H9 (cell line): ENCODE results near the gene AATK. TPM values are rescaled to one million over a fixed set of nuclear protein-coding genes. Genes with fewer than 3 reads are reported as not detected.

Experiments used
- DNase-seq: peaks from one replicate; pipeline ENCODE4 v3.0.0-alpha.2; 2017
- H2AFZ ChIP-seq: one replicate; pipeline ENCODE4 v1.6.1; 2013; ENCODE audit warnings: mild to moderate bottlenecking, low read length, control low read depth, moderate library complexity
- H2AK5ac ChIP-seq: 2 replicates; pipeline ENCODE4 v1.6.1; 2013; ENCODE audit warnings: low read length, control low read depth, mixed read lengths; ENCODE audit not compliant: insufficient read length
- H2BK120ac ChIP-seq: one replicate; pipeline ENCODE4 v1.6.1; 2013; ENCODE audit warnings: low read depth, mild to moderate bottlenecking, low read length, control low read depth, inconsistent platforms; ENCODE audit not compliant: poor library complexity, severe bottlenecking
- H2BK12ac ChIP-seq: 2 replicates; pipeline ENCODE4 v1.6.1; 2013; ENCODE audit warnings: low read length, control low read depth, mixed read lengths, low read depth; ENCODE audit not compliant: insufficient read length
- H2BK15ac ChIP-seq: 2 replicates; pipeline ENCODE4 v1.6.1; 2013; ENCODE audit warnings: low read depth, low read length, control low read depth
- H2BK20ac ChIP-seq: one replicate; pipeline ENCODE4 v1.6.1; 2013; ENCODE audit warnings: low read depth, mild to moderate bottlenecking, low read length, control low read depth, inconsistent platforms; ENCODE audit not compliant: poor library complexity, severe bottlenecking
- H2BK5ac ChIP-seq: 2 replicates; pipeline ENCODE4 v1.6.1; 2013; ENCODE audit warnings: low read length, control low read depth, mixed read lengths; ENCODE audit not compliant: insufficient read length
- H3K14ac ChIP-seq: 2 replicates; pipeline ENCODE4 v1.6.1; 2013; ENCODE audit warnings: low read length, control low read depth; ENCODE audit not compliant: insufficient read depth
- H3K18ac ChIP-seq: 2 replicates; pipeline ENCODE4 v1.6.1; 2013; ENCODE audit warnings: low read depth, mild to moderate bottlenecking, mixed read lengths, low read length, control low read depth; ENCODE audit not compliant: insufficient read length
- H3K23ac ChIP-seq: 2 replicates; pipeline ENCODE4 v1.6.1; 2013; ENCODE audit warnings: low read length, control low read depth, mixed read lengths, low read depth; ENCODE audit not compliant: insufficient read length
- H3K23me2 ChIP-seq: 2 replicates; pipeline ENCODE4 v1.6.1; 2013; ENCODE audit warnings: low read depth, mild to moderate bottlenecking, mixed read lengths, low read length, control low read depth; ENCODE audit not compliant: insufficient read length, poor library complexity, severe bottlenecking
- H3K27ac ChIP-seq: 2 replicates; pipeline ENCODE4 v1.5.1; 2013; ENCODE audit warnings: low read length, control low read depth, mixed read lengths, low read depth; ENCODE audit not compliant: insufficient read length
- H3K27me3 ChIP-seq: 2 replicates; pipeline ENCODE4 v1.6.1; 2013; ENCODE audit warnings: low read length, control low read depth, inconsistent platforms; ENCODE audit not compliant: insufficient read depth
- H3K4ac ChIP-seq: 2 replicates; pipeline ENCODE4 v1.6.1; 2013; ENCODE audit warnings: low read depth, mild to moderate bottlenecking, control low read depth, inconsistent platforms, low read length, moderate library complexity
- H3K4me1 ChIP-seq: 2 replicates; pipeline ENCODE4 v1.6.1; 2013; ENCODE audit warnings: low read length, control low read depth, inconsistent platforms; ENCODE audit not compliant: insufficient read depth
- H3K4me2 ChIP-seq: 2 replicates; pipeline ENCODE4 v1.6.1; 2013; ENCODE audit warnings: low read length, control low read depth, mixed read lengths; ENCODE audit not compliant: insufficient read length, insufficient read depth
- H3K56ac ChIP-seq: 2 replicates; pipeline ENCODE4 v1.6.1; 2013; ENCODE audit warnings: low read depth, mild to moderate bottlenecking, mixed read lengths, low read length, control low read depth; ENCODE audit not compliant: insufficient read length
- H3K79me1 ChIP-seq: 2 replicates; pipeline ENCODE4 v1.6.1; 2013; ENCODE audit warnings: low read depth, mild to moderate bottlenecking, moderate library complexity, low read length, control low read depth, inconsistent platforms; ENCODE audit not compliant: insufficient read depth, poor library complexity, severe bottlenecking
- H3K79me2 ChIP-seq: 2 replicates; pipeline ENCODE4 v1.6.1; 2013; ENCODE audit warnings: low read length, control low read depth, inconsistent platforms; ENCODE audit not compliant: insufficient read depth
- H3K9ac ChIP-seq: 2 replicates; pipeline ENCODE4 v1.6.1; 2013; ENCODE audit warnings: low read length, control low read depth, mixed read lengths; ENCODE audit not compliant: insufficient read length; ENCODE audit errors: extremely low read depth
- H3K9me3 ChIP-seq: one replicate; pipeline ENCODE4 v1.6.1; 2013; ENCODE audit warnings: low read depth, low read length, inconsistent platforms; ENCODE audit not compliant: control insufficient read depth
- H3T11ph ChIP-seq: one replicate; pipeline ENCODE4 v1.6.1; 2013; ENCODE audit warnings: mild to moderate bottlenecking, low read length, control low read depth, inconsistent platforms
- H4K20me1 ChIP-seq: one replicate; pipeline ENCODE4 v1.6.1; 2013; ENCODE audit not compliant: control insufficient read depth, insufficient read length, insufficient read depth
- H4K5ac ChIP-seq: 2 replicates; pipeline ENCODE4 v1.6.1; 2013; ENCODE audit warnings: low read depth, mild to moderate bottlenecking, mixed read lengths, low read length, control low read depth; ENCODE audit not compliant: insufficient read length
- H4K8ac ChIP-seq: replicated peaks from 2 replicates; pipeline ENCODE4 v1.6.1; 2013; ENCODE audit warnings: low read length, control low read depth, mixed read lengths, low read depth; ENCODE audit not compliant: insufficient read length
- H4K91ac ChIP-seq: 2 replicates; pipeline ENCODE4 v1.6.1; 2013; ENCODE audit warnings: low read depth, mild to moderate bottlenecking, moderate library complexity, mixed read lengths, low read length, control low read depth; ENCODE audit not compliant: insufficient read length
- H3K27ac Mint-ChIP-seq, 3 experiments: 2 replicates in 2 of 3; 3 replicates in 1 of 3; pipeline ENCODE4 v1.8.0; 2020 to 2021; ENCODE audit warnings: mixed read lengths in 3 of 3, mild to moderate bottlenecking in 1 of 3, moderate library complexity in 1 of 3
- H3K27me3 Mint-ChIP-seq: 2 replicates; pipeline ENCODE4 v1.8.0; 2021; ENCODE audit warnings: low read depth, mild to moderate bottlenecking, moderate library complexity, mixed read lengths
- H3K36me3 Mint-ChIP-seq, 3 experiments: 2 replicates in 2 of 3; 3 replicates in 1 of 3; pipeline ENCODE4 v1.8.0; 2020 to 2021; ENCODE audit warnings: low read depth in 3 of 3, mixed read lengths in 3 of 3; ENCODE audit not compliant: insufficient read depth in 1 of 3
- H3K4me1 Mint-ChIP-seq, 2 experiments: 2 replicates each; pipeline ENCODE4 v1.8.0; 2020; ENCODE audit warnings: mixed read lengths in 2 of 2
- H3K4me3 Mint-ChIP-seq, 2 experiments: 2 replicates in 1 of 2; 3 replicates in 1 of 2; pipeline ENCODE4 v1.8.0; 2020 to 2021; ENCODE audit warnings: mild to moderate bottlenecking in 2 of 2, mixed read lengths in 2 of 2, moderate library complexity in 1 of 2
- H3K9me3 Mint-ChIP-seq, 2 experiments: 2 replicates in 1 of 2; 3 replicates in 1 of 2; pipeline ENCODE4 v1.8.0; 2020; ENCODE audit warnings: mild to moderate bottlenecking in 2 of 2, mixed read lengths in 2 of 2, moderate library complexity in 1 of 2
- WGBS: extraction: QIAGEN DNeasy Blood & Tissue Kit; methylation state at CpG from one replicate; pipeline ENCODE4 v1.1.7; 2013; ENCODE audit warnings: missing lambda C conversion rate, low lambda C conversion rate, mixed read lengths; ENCODE audit not compliant: insufficient read length; ENCODE audit errors: extremely low coverage; 5-methylcytosine and 5-hydroxymethylcytosine counted together
- total RNA-seq: library from RNA; stranded (reverse); gene quantifications from 2 replicates; pipeline ENCODE4 v1.2.1, GENCODE V29; 2021
- TF ChIP-seq, protein P1 (sequence below): fragments of 200-600 bp; sonication (generic); conservative IDR thresholded peaks from 3 replicates; pipeline ENCODE4 v1.8.0; 2021; ENCODE audit warnings: antibody characterized with exemption, mild to moderate bottlenecking

AATK gene
- total RNA-seq, 1 experiment from 2014 or later: 2.4 TPM

DNA sequence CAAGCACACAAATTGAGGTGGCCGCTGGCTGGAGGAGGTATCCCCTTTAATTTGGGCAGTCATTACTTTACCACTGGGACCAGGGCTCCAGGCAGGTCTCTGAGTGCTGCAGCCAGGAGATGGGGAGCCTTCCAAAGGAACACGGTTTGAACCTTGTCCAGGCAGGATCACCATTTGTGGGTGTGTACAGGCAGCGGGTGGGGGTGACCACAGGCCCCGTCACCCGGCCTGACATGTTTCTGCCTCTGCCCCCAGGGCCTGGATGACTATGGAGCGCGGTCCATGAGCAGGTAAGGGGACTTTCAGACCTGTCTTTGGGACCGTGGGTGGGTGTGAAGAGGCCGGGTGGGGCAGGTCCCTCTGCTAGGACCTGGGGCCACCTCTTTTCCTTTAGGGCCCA lies 57.8 kb downstream of the AATK start:
- no peak overlapping the region for H2BK20ac ChIP-seq
- no peak overlapping the region for H2BK15ac ChIP-seq
- Mint-ChIP-seq H3K4me3 (no peak overlapping the region), H3K27ac (no peak overlapping the region), H3K9me3 (no peaks in the 10 kb centered on the region), H3K4me1 (no peaks in the 10 kb centered on the region), H3K36me3 (no peaks in the 10 kb centered on the region; a peak in 1 of 7 replicates), H3K27me3 (no peaks in the 10 kb centered on the region)
- no peak overlapping the region for H2BK5ac ChIP-seq
- no peaks in the 10 kb centered on the region for H3K4me1 ChIP-seq
- no peak overlapping the region for H3K9ac ChIP-seq
- no peaks in the 10 kb centered on the region for H3K27me3 ChIP-seq
- TF ChIP-seq, protein P1, sequence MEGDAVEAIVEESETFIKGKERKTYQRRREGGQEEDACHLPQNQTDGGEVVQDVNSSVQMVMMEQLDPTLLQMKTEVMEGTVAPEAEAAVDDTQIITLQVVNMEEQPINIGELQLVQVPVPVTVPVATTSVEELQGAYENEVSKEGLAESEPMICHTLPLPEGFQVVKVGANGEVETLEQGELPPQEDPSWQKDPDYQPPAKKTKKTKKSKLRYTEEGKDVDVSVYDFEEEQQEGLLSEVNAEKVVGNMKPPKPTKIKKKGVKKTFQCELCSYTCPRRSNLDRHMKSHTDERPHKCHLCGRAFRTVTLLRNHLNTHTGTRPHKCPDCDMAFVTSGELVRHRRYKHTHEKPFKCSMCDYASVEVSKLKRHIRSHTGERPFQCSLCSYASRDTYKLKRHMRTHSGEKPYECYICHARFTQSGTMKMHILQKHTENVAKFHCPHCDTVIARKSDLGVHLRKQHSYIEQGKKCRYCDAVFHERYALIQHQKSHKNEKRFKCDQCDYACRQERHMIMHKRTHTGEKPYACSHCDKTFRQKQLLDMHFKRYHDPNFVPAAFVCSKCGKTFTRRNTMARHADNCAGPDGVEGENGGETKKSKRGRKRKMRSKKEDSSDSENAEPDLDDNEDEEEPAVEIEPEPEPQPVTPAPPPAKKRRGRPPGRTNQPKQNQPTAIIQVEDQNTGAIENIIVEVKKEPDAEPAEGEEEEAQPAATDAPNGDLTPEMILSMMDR: no peak
- no peak overlapping the region for H2BK120ac ChIP-seq
- no CpG with 5 or more reads among the region's 9 CpGs for WGBS
- no peak overlapping the region for H2AK5ac ChIP-seq
- H4K91ac ChIP-seq: no peak overlapping the region
- H3T11ph ChIP-seq: no peak overlapping the region
- H3K4ac ChIP-seq: no peak overlapping the region
- H3K14ac ChIP-seq: no peak overlapping the region
- H3K18ac ChIP-seq: no peak overlapping the region
- DNase-seq: no peak
- no peak overlapping the region for H3K23ac ChIP-seq
- no peaks in the 10 kb centered on the region for H3K9me3 ChIP-seq
- no peak overlapping the region for H3K56ac ChIP-seq
- H3K27ac ChIP-seq: no peak overlapping the region
- no peaks in the 10 kb centered on the region for H3K79me2 ChIP-seq
- no peaks in the 10 kb centered on the region for H4K20me1 ChIP-seq
- no peak overlapping the region for H2AFZ ChIP-seq
- H3K23me2 ChIP-seq: peaks cover 3% of the 10 kb centered on the region
- H4K8ac ChIP-seq: no peak overlapping the region
- no peak overlapping the region for H4K5ac ChIP-seq
- H2BK12ac ChIP-seq: no peak overlapping the region
- H3K4me2 ChIP-seq: no peak overlapping the region
- no peaks in the 10 kb centered on the region for H3K79me1 ChIP-seq
